Mesendoderm (in vitro differentiated cells): ENCODE measurements around the gene CDC34.

ENCODE experiments used
- DNase-seq: peaks from one replicate; pipeline ENCODE4 v3.0.0; 2013
- H2AK5ac ChIP-seq: 2 replicates; pipeline ENCODE4 v1.6.1; 2013; ENCODE audit warnings: low read length, inconsistent platforms
- H2BK120ac ChIP-seq: 2 replicates; pipeline ENCODE4 v1.6.1; 2013; ENCODE audit warnings: low read depth, mild to moderate bottlenecking, low read length, moderate library complexity, mixed read lengths
- H2BK15ac ChIP-seq: replicated peaks from 2 replicates; pipeline ENCODE4 v1.6.1; 2013; ENCODE audit warnings: low read depth, mild to moderate bottlenecking, moderate library complexity
- H2BK5ac ChIP-seq: 2 replicates; pipeline ENCODE4 v1.6.1; 2013; ENCODE audit warnings: low read length, inconsistent platforms
- H3K18ac ChIP-seq: 2 replicates; pipeline ENCODE4 v1.6.1; 2013; ENCODE audit warnings: mild to moderate bottlenecking, low read length, mixed read lengths
- H3K23ac ChIP-seq: one replicate; pipeline ENCODE4 v1.6.1; 2013; ENCODE audit warnings: low read length
- H3K27ac ChIP-seq: 2 replicates; pipeline ENCODE4 v1.5.1; 2013; ENCODE audit warnings: low read depth, mild to moderate bottlenecking, inconsistent platforms, low read length, moderate library complexity
- H3K27me3 ChIP-seq: 2 replicates; pipeline ENCODE4 v1.6.1; 2013; ENCODE audit warnings: low read length, control low read depth, mild to moderate bottlenecking, inconsistent platforms; ENCODE audit not compliant: insufficient read depth, poor library complexity
- H3K36me3 ChIP-seq: 2 replicates; pipeline ENCODE4 v1.6.1; 2013; ENCODE audit warnings: low read length, inconsistent platforms; ENCODE audit not compliant: control insufficient read depth, insufficient read depth
- H3K4ac ChIP-seq: one replicate; pipeline ENCODE4 v1.6.1; 2013; ENCODE audit warnings: low read depth, mild to moderate bottlenecking, low read length, moderate library complexity
- H3K4me1 ChIP-seq: 2 replicates; pipeline ENCODE4 v1.6.1; 2013; ENCODE audit warnings: low read depth, low read length, inconsistent platforms; ENCODE audit not compliant: control insufficient read depth
- H3K4me2 ChIP-seq: 2 replicates; pipeline ENCODE4 v1.6.1; 2013; ENCODE audit warnings: low read length
- H3K4me3 ChIP-seq: 2 replicates; pipeline ENCODE4 v1.5.1; 2013; ENCODE audit warnings: mild to moderate bottlenecking, low read length
- H3K56ac ChIP-seq: one replicate; pipeline ENCODE4 v1.6.1; 2013; ENCODE audit warnings: low read length
- H3K79me1 ChIP-seq: 2 replicates; pipeline ENCODE4 v1.6.1; 2013; ENCODE audit warnings: low read length, inconsistent platforms
- H3K79me2 ChIP-seq: 2 replicates; pipeline ENCODE4 v1.6.1; 2013; ENCODE audit warnings: mild to moderate bottlenecking, low read length; ENCODE audit not compliant: control insufficient read depth, insufficient read depth
- H3K9ac ChIP-seq: 2 replicates; pipeline ENCODE4 v1.6.1; 2013; ENCODE audit warnings: low read length, inconsistent platforms
- H4K5ac ChIP-seq: one replicate; pipeline ENCODE4 v1.6.1; 2013; ENCODE audit warnings: low read length
- H4K8ac ChIP-seq: one replicate; pipeline ENCODE4 v1.6.1; 2013; ENCODE audit warnings: low read depth, mild to moderate bottlenecking, control low read depth, low read length, moderate library complexity
- WGBS: extraction: QIAGEN DNeasy Blood & Tissue Kit; methylation state at CpG from one replicate; pipeline ENCODE4 v1.1.7; 2013; ENCODE audit warnings: low lambda C conversion rate, missing lambda C conversion rate; ENCODE audit not compliant: insufficient coverage; ENCODE audit errors: extremely low coverage; 5-methylcytosine and 5-hydroxymethylcytosine counted together

CDC34 gene

DNA sequence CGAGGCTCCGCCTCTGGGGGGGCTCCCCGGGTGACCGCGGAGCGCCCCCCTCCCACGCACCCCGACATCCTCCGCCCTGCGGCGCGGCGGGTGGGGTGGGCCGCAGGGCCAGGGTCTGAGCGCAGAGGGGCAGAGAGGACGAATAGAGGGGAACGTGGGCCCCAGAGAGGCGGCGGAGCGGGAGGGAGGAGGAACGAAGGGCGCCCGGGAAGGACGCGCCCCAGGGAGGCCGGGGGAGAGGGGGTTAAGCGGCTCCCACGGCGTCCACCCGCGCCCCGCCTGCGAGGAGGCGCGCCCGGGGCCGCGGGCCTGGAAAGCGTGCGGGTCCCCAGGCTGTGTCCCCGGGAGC, 59.2 kb downstream of the CDC34 start:
- peaks cover 15% of the 10 kb centered on the region for H3K27me3 ChIP-seq
- no peak overlapping the region for H3K4me3 ChIP-seq
- no peak overlapping the region for H3K9ac ChIP-seq
- no CpG with 5 or more reads among the region's 41 CpGs for WGBS
- no peaks in the 10 kb centered on the region for H3K4me1 ChIP-seq
- no peak overlapping the region for H3K4me2 ChIP-seq
- H2BK15ac ChIP-seq = no peak overlapping the region
- DNase-seq = no peak
- no peak overlapping the region for H3K56ac ChIP-seq
- H4K5ac ChIP-seq = no peak overlapping the region
- no peaks in the 10 kb centered on the region for H3K79me2 ChIP-seq
- no peak overlapping the region for H3K27ac ChIP-seq
- no peak overlapping the region for H3K18ac ChIP-seq
- no peak overlapping the region for H3K23ac ChIP-seq
- no peak overlapping the region for H4K8ac ChIP-seq
- no peaks in the 10 kb centered on the region for H3K79me1 ChIP-seq
- H3K4ac ChIP-seq = no peak overlapping the region
- H2BK5ac ChIP-seq = no peak overlapping the region
- no peaks in the 10 kb centered on the region for H3K36me3 ChIP-seq
- no peak overlapping the region for H2BK120ac ChIP-seq
- H2AK5ac ChIP-seq = no peak overlapping the region

DNA sequence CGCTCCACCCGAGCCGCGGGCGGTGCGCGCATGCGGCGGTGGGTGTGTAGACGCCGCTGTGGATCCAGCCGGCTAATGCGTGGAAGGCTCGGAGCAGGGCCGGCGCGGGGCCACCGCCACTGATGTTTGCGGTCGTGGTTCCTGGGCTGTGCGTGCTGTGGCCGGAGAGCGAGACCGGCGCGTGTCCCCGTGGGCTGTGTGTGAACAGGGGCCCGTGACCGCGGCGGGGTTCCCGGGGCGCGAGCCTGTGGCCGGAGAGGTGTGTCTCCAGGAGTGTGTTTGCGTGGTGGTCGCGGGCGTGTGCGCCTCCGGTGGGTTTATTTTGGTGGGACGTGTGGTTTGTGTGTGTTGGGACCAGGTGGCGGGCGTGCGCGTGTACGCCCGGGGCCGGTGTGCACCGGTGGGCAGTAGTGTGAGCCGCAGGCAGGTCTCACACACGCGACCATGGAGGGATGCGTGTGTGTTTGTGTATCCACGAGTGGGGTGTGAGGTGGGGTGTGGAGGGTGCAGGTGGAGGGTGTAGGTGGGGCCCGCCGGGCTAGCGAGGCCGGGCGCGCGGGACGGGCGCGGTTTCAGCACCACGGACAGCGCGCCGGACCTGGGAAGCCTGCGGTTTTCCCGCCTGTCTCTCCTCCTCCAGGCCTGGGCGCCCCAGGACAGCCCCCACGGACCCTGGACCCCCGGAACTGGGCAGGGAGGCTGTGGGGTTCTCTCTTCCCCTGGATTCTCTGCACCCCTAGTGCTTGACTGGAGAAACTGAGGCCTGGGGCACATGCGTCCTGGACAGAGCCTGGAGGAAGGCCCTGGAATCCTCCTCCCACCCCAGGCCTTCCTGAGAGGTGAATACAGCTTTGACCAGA, 59.8 kb downstream of the CDC34 start:
- Histone ChIP-seq H3K4me1 (no peaks in the 10 kb centered on the region), H3K23ac (no peak overlapping the region), H4K8ac (no peak overlapping the region), H2AK5ac (no peak overlapping the region), H4K5ac (no peak overlapping the region), H2BK5ac (no peak overlapping the region), H3K4me3 (no peak overlapping the region), H3K18ac (no peak overlapping the region), H3K79me2 (no peaks in the 10 kb centered on the region), H3K4ac (no peak overlapping the region), H2BK15ac (no peak overlapping the region), H3K56ac (no peak overlapping the region), H3K79me1 (no peaks in the 10 kb centered on the region), H3K27me3 (peaks cover 15% of the 10 kb centered on the region), H3K36me3 (no peaks in the 10 kb centered on the region), H3K9ac (no peak overlapping the region), H3K27ac (no peak overlapping the region), H3K4me2 (no peak overlapping the region), H2BK120ac (no peak overlapping the region)
- no CpG with 5 or more reads among the region's 75 CpGs for WGBS
- DNase-seq = no peak
